Nephron (organoid): Measurements from ENCODE around the gene KNG1.
"Not testable (repeated sequence)": the region's sequence is repeated elsewhere in the genome, so short reads cannot be mapped to it uniquely, and the experiment has no call there.

ENCODE experiments used
- H3K27ac Mint-ChIP-seq, 3 experiments: 2 replicates each; pipeline ENCODE4 v1.8.0; 2020; ENCODE audit warnings: mixed read lengths in 3 of 3, mild to moderate bottlenecking in 2 of 3, moderate library complexity in 1 of 3
- H3K27me3 Mint-ChIP-seq: 2 replicates; pipeline ENCODE4 v1.8.0; 2021; ENCODE audit warnings: low read depth, mild to moderate bottlenecking, moderate library complexity, mixed read lengths
- H3K36me3 Mint-ChIP-seq: 2 replicates; pipeline ENCODE4 v1.8.0; 2020; ENCODE audit warnings: low read depth, mixed read lengths
- H3K4me1 Mint-ChIP-seq: 2 replicates; pipeline ENCODE4 v1.8.0; 2020; ENCODE audit warnings: mixed read lengths
- H3K4me3 Mint-ChIP-seq, 3 experiments: 2 replicates each; pipeline ENCODE4 v1.8.0; 2020; ENCODE audit warnings: mild to moderate bottlenecking in 3 of 3, mixed read lengths in 3 of 3, moderate library complexity in 2 of 3
- H3K9me3 Mint-ChIP-seq: 2 replicates; pipeline ENCODE4 v1.8.0; 2020; ENCODE audit warnings: mixed read lengths
- CTCF ChIP-seq, 3 experiments: fragments of 200-600 bp; sonication (generic); IDR thresholded peaks; one replicate each; pipeline ENCODE4 v1.5.0; 2021; ENCODE audit warnings: antibody characterized with exemption in 3 of 3; ENCODE audit not compliant: unreplicated experiment in 3 of 3

Gene KNG1

GRCh38 chr3:186705882-186706780 is 11.0 kb upstream of the KNG1 start:
- Mint-ChIP-seq H3K9me3 (no peaks in the 10 kb centered on the region), H3K27ac (no peak overlapping the region), H3K4me1 (no peaks in the 10 kb centered on the region), H3K27me3 (peaks cover 5% of the 10 kb centered on the region), H3K36me3 (no peaks in the 10 kb centered on the region), H3K4me3 (no peak overlapping the region)
- TF ChIP-seq CTCF (IDR thresholded peaks at IDR 0.05; ENCODE audit: unreplicated experiment in 3 of 3): no peak

- TF ChIP-seq CTCF (IDR thresholded peaks at IDR 0.05; ENCODE audit: unreplicated experiment in 3 of 3): no peak
- Mint-ChIP-seq H3K9me3 (no peaks in the 10 kb centered on the region), H3K27me3 (peaks cover 5% of the 10 kb centered on the region), H3K27ac (no peak overlapping the region), H3K4me1 (no peaks in the 10 kb centered on the region), H3K36me3 (no peaks in the 10 kb centered on the region), H3K4me3 (no peak overlapping the region)
Measured at GRCh38 chr3:186708983-186709679, 8.0 kb upstream of the KNG1 start.

- not testable (repeated sequence) for H3K27ac Mint-ChIP-seq, H3K27me3 Mint-ChIP-seq, H3K36me3 Mint-ChIP-seq, H3K4me3 Mint-ChIP-seq, H3K4me1 Mint-ChIP-seq, H3K9me3 Mint-ChIP-seq
Measured at GRCh38 chr3:186710694-186711093, 6.5 kb upstream of the KNG1 start.

- no peak for TF ChIP-seq CTCF (IDR thresholded peaks at IDR 0.05; ENCODE audit: unreplicated experiment in 3 of 3)
- H3K9me3 Mint-ChIP-seq: no peaks in the 10 kb centered on the region
- no peaks in the 10 kb centered on the region for H3K36me3 Mint-ChIP-seq
- H3K4me3 Mint-ChIP-seq: no peak overlapping the region
- peaks cover 5% of the 10 kb centered on the region for H3K27me3 Mint-ChIP-seq
- peak overlapping the region in 1 of 3 experiments; percentile 28 for H3K27ac Mint-ChIP-seq
- H3K4me1 Mint-ChIP-seq: no peaks in the 10 kb centered on the region
Measured at GRCh38 chr3:186713499-186713898, 3.7 kb upstream of the KNG1 start.

- no peaks in the 10 kb centered on the region for H3K9me3 Mint-ChIP-seq
- no peak for TF ChIP-seq CTCF (IDR thresholded peaks at IDR 0.05; ENCODE audit: unreplicated experiment in 3 of 3)
- H3K27ac Mint-ChIP-seq: no peak overlapping the region
- H3K4me1 Mint-ChIP-seq: no peaks in the 10 kb centered on the region
- H3K36me3 Mint-ChIP-seq: no peaks in the 10 kb centered on the region
- peaks cover 6% of the 10 kb centered on the region for H3K27me3 Mint-ChIP-seq
- H3K4me3 Mint-ChIP-seq: no peak overlapping the region
Measured at GRCh38 chr3:186719945-186720739, 3.0 kb downstream of the KNG1 start.

- Mint-ChIP-seq H3K27ac (no peak overlapping the region), H3K36me3 (no peaks in the 10 kb centered on the region), H3K9me3 (no peaks in the 10 kb centered on the region), H3K4me1 (no peaks in the 10 kb centered on the region), H3K4me3 (no peak overlapping the region), H3K27me3 (peaks cover 8% of the 10 kb centered on the region)
- TF ChIP-seq CTCF (IDR thresholded peaks at IDR 0.05; ENCODE audit: unreplicated experiment in 3 of 3): no peak
Measured at GRCh38 chr3:186722457-186722856, 5.3 kb downstream of the KNG1 start.
